CD14-positive monocyte (primary cell): ENCODE results near the gene RAB40B. TPM values are rescaled to one million over a fixed set of nuclear protein-coding genes. Genes with fewer than 3 reads are reported as not detected.
A peak's percentile ranks its signal among the peaks of the same experiment; 100 is the strongest.

Experiments used
- DNase-seq, 3 donors: peaks; one replicate each; pipeline ENCODE4 v3.0.0-alpha.2; 2011 to 2022
- H2AFZ ChIP-seq: 2 replicates; pipeline ENCODE4 v1.6.0; 2012; ENCODE audit warnings: mild to moderate bottlenecking, low read depth, low read length, inconsistent platforms; ENCODE audit not compliant: insufficient read depth, poor library complexity, severe bottlenecking
- H3K27ac ChIP-seq, 2 donors: 1 replicate in 1 of 2; 2 replicates in 1 of 2; pipeline ENCODE4 v1.5.1; 2012 to 2013; ENCODE audit warnings: low read length in 2 of 2, control low read depth in 1 of 2, inconsistent platforms in 1 of 2, low read depth in 1 of 2, mild to moderate bottlenecking in 1 of 2
- H3K27me3 ChIP-seq, 2 donors: one replicate each; pipeline versions ENCODE4 v1.6.0 to v1.6.1; 2011 to 2013; ENCODE audit warnings: low read length in 2 of 2; ENCODE audit not compliant: control insufficient read depth in 2 of 2, insufficient read depth in 2 of 2
- H3K36me3 ChIP-seq, 2 donors: replicated peaks in 1 of 2; 1 replicate in 1 of 2; 2 replicates in 1 of 2; pipeline versions ENCODE4 v1.5.1 to v1.6.1; 2012 to 2013; ENCODE audit warnings: low read length in 2 of 2, control low read depth in 1 of 2, inconsistent platforms in 1 of 2, mild to moderate bottlenecking in 1 of 2; ENCODE audit not compliant: insufficient read depth in 2 of 2, control insufficient read depth in 1 of 2
- H3K4me1 ChIP-seq, 2 donors: 1 replicate in 1 of 2; 2 replicates in 1 of 2; pipeline versions ENCODE4 v1.5.1 to v1.6.1; 2012 to 2013; ENCODE audit warnings: low read length in 2 of 2, control low read depth in 1 of 2, inconsistent platforms in 1 of 2, mild to moderate bottlenecking in 1 of 2, moderate library complexity in 1 of 2; ENCODE audit not compliant: insufficient read depth in 2 of 2, control insufficient read depth in 1 of 2
- H3K4me2 ChIP-seq: replicated peaks from 2 replicates; pipeline ENCODE3; 2012; ENCODE audit warnings: low read length, moderate library complexity, mild to moderate bottlenecking; ENCODE audit not compliant: poor library complexity, severe bottlenecking; ENCODE audit errors: extremely low read depth
- H3K4me3 ChIP-seq, 3 experiments: fragments of 200-600 bp in 1 of 3; sonication (generic) in 1 of 3; replicated peaks in 1 of 3; 1 replicate in 2 of 3; 2 replicates in 1 of 3; pipeline ENCODE4 v1.5.1; 2011 to 2013; ENCODE audit warnings: low read length in 3 of 3, mild to moderate bottlenecking in 3 of 3, control low read depth in 2 of 3, low read depth in 2 of 3, inconsistent platforms in 1 of 3, moderate library complexity in 1 of 3
- H3K79me2 ChIP-seq: 2 replicates; pipeline ENCODE4 v1.6.0; 2012; ENCODE audit warnings: mild to moderate bottlenecking, control low read depth, inconsistent platforms, low read length, moderate library complexity; ENCODE audit not compliant: insufficient read depth
- H3K9ac ChIP-seq: 2 replicates; pipeline ENCODE4 v1.6.0; 2017; ENCODE audit warnings: low read length, mild to moderate bottlenecking; ENCODE audit not compliant: insufficient read depth, poor library complexity, severe bottlenecking
- H3K9me3 ChIP-seq, 2 donors: replicated peaks in 1 of 2; 1 replicate in 1 of 2; 2 replicates in 1 of 2; pipeline versions ENCODE4 v1.5.1 to v1.6.1; 2012 to 2013; ENCODE audit warnings: low read length in 2 of 2, control low read depth in 1 of 2; ENCODE audit not compliant: control insufficient read depth in 1 of 2, insufficient read depth in 1 of 2
- H4K20me1 ChIP-seq: 2 replicates; pipeline ENCODE4 v1.6.0; 2012; ENCODE audit warnings: mild to moderate bottlenecking, low read length, control low read depth, moderate library complexity; ENCODE audit not compliant: insufficient read depth
- H3K27ac Mint-ChIP-seq, 7 donors: one replicate each; pipeline ENCODE4 v1.8.0; 2020; ENCODE audit warnings: mild to moderate bottlenecking in 7 of 7, mixed read lengths in 7 of 7, moderate library complexity in 6 of 7, inconsistent platforms in 2 of 7
- H3K27me3 Mint-ChIP-seq, 3 donors: one replicate each; pipeline ENCODE4 v1.8.0; 2021 to 2022; ENCODE audit warnings: low read depth in 3 of 3, mild to moderate bottlenecking in 3 of 3, mixed read lengths in 3 of 3, moderate library complexity in 3 of 3, inconsistent platforms in 1 of 3
- H3K36me3 Mint-ChIP-seq, 2 donors: one replicate each; pipeline ENCODE4 v1.8.0; 2020; ENCODE audit warnings: mixed read lengths in 2 of 2, inconsistent platforms in 1 of 2, mild to moderate bottlenecking in 1 of 2
- H3K4me1 Mint-ChIP-seq: one replicate; pipeline ENCODE4 v1.8.0; 2020; ENCODE audit warnings: mild to moderate bottlenecking, mixed read lengths
- H3K4me3 Mint-ChIP-seq, 2 donors: one replicate each; pipeline ENCODE4 v1.8.0; 2020; ENCODE audit warnings: mild to moderate bottlenecking in 2 of 2, mixed read lengths in 2 of 2, moderate library complexity in 1 of 2
- H3K9me3 Mint-ChIP-seq, 7 donors: one replicate each; pipeline ENCODE4 v1.8.0; 2020 to 2022; ENCODE audit warnings: mixed read lengths in 7 of 7, mild to moderate bottlenecking in 6 of 7, moderate library complexity in 6 of 7, inconsistent platforms in 2 of 7
- WGBS: methylation state at CpG from one replicate; pipeline ENCODE4 v1.1.5; 2013; ENCODE audit warnings: missing lambda C conversion rate; ENCODE audit not compliant: insufficient coverage; 5-methylcytosine and 5-hydroxymethylcytosine counted together
- intact Hi-C, 2 donors: fragments of 100-400 bp; cut with micrococcal nuclease; formaldehyde crosslinking; loops; one replicate each; pipeline versions ENCODE4 v1.15.0 to v1.15.1; 2023
- polyA plus RNA-seq, 3 donors: library from polyadenylated mRNA; depleted of rRNA in 1 of 3; unstranded in 2 of 3; stranded (reverse) in 1 of 3; fragments of 300-500 nt in 2 of 3; fragments of >200 nt in 1 of 3; fragmentation: Illumina TruSeq in 2 of 3; gene quantifications; 1 replicate in 2 of 3; 2 replicates in 1 of 3; pipeline ENCODE4 v1.2.3, GENCODE V29; 2012 to 2021
- TF ChIP-seq, protein P1 (sequence below): fragments of 200-600 bp; IDR thresholded peaks from one replicate; pipeline ENCODE4 v1.8.0; 2022; ENCODE audit warnings: antibody characterized with exemption, mild to moderate bottlenecking

RAB40B gene
- polyA plus RNA-seq, 3 donors: 0.75 to 2.2 (median 0.95) TPM

DNA sequence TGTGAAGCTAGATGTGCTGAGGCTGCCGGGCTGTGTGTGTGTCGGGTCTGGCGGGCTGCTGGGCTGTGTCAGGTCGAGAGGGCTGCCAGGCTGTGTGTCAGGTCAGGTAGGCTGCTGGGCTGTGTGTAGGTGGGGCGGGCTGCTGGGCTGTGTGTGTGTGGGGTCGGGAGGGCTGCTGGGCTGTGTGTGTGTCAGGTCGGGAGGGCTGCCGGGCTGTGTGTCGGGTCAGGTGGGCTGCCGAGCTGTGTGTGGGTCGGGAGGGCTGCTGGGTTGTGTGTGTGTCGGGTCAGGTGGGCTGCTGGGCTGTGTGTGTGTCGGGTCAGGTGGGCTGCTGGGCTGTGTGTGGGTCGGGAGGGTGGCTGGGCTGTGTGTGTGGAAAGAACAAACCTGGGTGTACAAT lies 58.9 kb downstream of the RAB40B start:
- peak overlapping the region in 3 of 7 donors; percentile 35 to 57 (median 47) for H3K27ac Mint-ChIP-seq
- Histone ChIP-seq H3K4me2 (no peak overlapping the region), H3K9ac (no peak overlapping the region), H3K27ac (no peak overlapping the region), H3K27me3 (no peaks in the 10 kb centered on the region), H2AFZ (no peak overlapping the region), H3K4me3 (no peak overlapping the region), H3K36me3 (peaks cover 51 to 94% of the 10 kb centered on the region in 2 donors), H3K4me1 (no peaks in the 10 kb centered on the region), H3K9me3 (peaks cover 0 to 7% of the 10 kb centered on the region in 2 donors), H3K79me2 (peaks cover 97% of the 10 kb centered on the region), H4K20me1 (peaks cover 99% of the 10 kb centered on the region)
- H3K9me3 Mint-ChIP-seq: peaks cover 0 to 6% (median 5%) of the 10 kb centered on the region in 7 donors
- WGBS: 76% methylated on average over 14 of the region's 14 CpGs
- intact Hi-C loops: no loop called here
- H3K27me3 Mint-ChIP-seq: no peaks in the 10 kb centered on the region
- H3K4me1 Mint-ChIP-seq: peaks cover 3% of the 10 kb centered on the region
- no peak overlapping the region for H3K4me3 Mint-ChIP-seq
- no peak for DNase-seq
- peaks cover 62 to 89% of the 10 kb centered on the region in 2 donors for H3K36me3 Mint-ChIP-seq
- TF ChIP-seq, protein P1, sequence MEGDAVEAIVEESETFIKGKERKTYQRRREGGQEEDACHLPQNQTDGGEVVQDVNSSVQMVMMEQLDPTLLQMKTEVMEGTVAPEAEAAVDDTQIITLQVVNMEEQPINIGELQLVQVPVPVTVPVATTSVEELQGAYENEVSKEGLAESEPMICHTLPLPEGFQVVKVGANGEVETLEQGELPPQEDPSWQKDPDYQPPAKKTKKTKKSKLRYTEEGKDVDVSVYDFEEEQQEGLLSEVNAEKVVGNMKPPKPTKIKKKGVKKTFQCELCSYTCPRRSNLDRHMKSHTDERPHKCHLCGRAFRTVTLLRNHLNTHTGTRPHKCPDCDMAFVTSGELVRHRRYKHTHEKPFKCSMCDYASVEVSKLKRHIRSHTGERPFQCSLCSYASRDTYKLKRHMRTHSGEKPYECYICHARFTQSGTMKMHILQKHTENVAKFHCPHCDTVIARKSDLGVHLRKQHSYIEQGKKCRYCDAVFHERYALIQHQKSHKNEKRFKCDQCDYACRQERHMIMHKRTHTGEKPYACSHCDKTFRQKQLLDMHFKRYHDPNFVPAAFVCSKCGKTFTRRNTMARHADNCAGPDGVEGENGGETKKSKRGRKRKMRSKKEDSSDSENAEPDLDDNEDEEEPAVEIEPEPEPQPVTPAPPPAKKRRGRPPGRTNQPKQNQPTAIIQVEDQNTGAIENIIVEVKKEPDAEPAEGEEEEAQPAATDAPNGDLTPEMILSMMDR: no peak

DNA sequence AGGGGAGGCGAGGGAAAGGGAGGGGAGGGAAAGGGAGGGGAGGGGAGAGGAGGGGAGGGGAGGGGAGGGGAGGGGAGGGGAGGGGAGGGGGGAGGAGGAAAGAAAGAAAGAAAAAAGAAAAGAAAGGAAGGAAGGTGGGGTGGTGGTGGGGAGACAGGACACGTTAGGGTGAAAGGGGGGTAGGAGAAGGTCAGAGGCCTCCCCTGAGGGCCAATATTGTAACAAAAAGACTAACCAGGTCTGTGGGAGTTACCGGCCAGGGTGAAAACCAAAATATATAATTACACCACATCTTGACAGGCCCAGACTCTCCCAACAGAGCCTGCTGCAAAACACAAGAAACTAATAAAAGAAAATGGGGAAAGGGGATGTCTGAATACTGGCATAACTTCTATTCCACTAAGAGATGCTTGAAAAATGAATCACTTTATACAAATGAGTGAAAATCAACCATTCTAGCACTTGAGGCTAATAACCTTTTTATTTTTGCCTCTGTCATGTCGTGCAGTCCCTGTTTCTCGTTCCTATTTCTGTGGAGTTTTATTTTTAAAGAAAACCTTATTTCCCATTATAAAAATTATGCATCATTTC lies 60.2 kb downstream of the RAB40B start:
- Histone ChIP-seq H3K4me2 (no peak overlapping the region), H3K27ac (no peak overlapping the region), H4K20me1 (peaks cover 99% of the 10 kb centered on the region), H2AFZ (no peak overlapping the region), H3K36me3 (peaks cover 46 to 94% of the 10 kb centered on the region in 2 donors), H3K9me3 (peaks cover 0 to 7% of the 10 kb centered on the region in 2 donors), H3K79me2 (peaks cover 96% of the 10 kb centered on the region), H3K9ac (no peak overlapping the region), H3K4me3 (no peak overlapping the region), H3K4me1 (no peaks in the 10 kb centered on the region), H3K27me3 (no peaks in the 10 kb centered on the region)
- TF ChIP-seq, protein P1: no peak
- no peak for DNase-seq
- Mint-ChIP-seq H3K9me3 (peaks cover 0 to 6% (median 5%) of the 10 kb centered on the region in 7 donors), H3K27ac (no peak overlapping the region), H3K36me3 (peaks cover 60 to 89% of the 10 kb centered on the region in 2 donors), H3K4me1 (peaks cover 3% of the 10 kb centered on the region), H3K27me3 (no peaks in the 10 kb centered on the region), H3K4me3 (no peak overlapping the region)
- intact Hi-C loops: no loop called here
- WGBS: no CpG with 5 or more reads among the region's 5 CpGs
